GM12801 (cell line): ENCODE data around the gene DNAH17.

ENCODE experiments used
- TF ChIP-seq, protein P1 (sequence below): IDR thresholded peaks from one replicate; pipeline ENCODE4 v1.5.1; 2011; ENCODE audit warnings: control low read depth; ENCODE audit not compliant: insufficient read length; ENCODE audit errors: extremely low read depth

DNAH17 gene

DNA sequence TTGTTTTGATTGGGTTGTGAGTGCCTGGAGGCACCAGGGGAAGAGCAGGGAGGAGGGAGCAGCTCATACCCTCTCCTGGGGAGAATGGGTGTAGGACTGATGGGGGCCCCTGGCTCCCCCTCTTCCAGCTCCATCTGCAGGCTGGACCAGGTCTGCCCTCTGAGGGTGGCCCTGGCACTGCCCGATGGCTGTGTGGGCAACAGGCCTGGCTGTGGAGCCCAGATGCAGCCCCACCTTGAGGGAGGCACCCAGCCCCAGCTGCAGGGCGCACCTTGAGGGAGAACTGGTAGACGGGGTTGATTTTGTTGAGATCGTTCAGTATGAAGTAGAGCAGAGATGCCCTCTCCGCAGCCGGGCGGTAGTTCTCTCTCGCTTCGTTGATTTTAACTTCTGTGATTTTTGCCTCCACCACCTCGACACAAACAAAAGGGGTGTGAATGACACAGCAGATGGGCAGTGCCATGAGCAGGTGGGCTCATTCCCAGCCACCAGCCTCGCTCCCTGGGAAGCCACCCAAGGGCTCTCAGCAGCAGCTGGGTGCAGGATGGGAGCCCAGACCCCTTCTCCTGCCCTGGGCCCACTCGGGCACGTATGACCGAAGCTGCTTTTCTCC lies 127.1 kb downstream of the DNAH17 start:
- TF ChIP-seq, protein P1, sequence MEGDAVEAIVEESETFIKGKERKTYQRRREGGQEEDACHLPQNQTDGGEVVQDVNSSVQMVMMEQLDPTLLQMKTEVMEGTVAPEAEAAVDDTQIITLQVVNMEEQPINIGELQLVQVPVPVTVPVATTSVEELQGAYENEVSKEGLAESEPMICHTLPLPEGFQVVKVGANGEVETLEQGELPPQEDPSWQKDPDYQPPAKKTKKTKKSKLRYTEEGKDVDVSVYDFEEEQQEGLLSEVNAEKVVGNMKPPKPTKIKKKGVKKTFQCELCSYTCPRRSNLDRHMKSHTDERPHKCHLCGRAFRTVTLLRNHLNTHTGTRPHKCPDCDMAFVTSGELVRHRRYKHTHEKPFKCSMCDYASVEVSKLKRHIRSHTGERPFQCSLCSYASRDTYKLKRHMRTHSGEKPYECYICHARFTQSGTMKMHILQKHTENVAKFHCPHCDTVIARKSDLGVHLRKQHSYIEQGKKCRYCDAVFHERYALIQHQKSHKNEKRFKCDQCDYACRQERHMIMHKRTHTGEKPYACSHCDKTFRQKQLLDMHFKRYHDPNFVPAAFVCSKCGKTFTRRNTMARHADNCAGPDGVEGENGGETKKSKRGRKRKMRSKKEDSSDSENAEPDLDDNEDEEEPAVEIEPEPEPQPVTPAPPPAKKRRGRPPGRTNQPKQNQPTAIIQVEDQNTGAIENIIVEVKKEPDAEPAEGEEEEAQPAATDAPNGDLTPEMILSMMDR: no peak

- TF ChIP-seq, protein P1: no peak
These were observed 128.7 kb downstream of the DNAH17 start for GRCh38 chr17:78448356-78448993.

DNA sequence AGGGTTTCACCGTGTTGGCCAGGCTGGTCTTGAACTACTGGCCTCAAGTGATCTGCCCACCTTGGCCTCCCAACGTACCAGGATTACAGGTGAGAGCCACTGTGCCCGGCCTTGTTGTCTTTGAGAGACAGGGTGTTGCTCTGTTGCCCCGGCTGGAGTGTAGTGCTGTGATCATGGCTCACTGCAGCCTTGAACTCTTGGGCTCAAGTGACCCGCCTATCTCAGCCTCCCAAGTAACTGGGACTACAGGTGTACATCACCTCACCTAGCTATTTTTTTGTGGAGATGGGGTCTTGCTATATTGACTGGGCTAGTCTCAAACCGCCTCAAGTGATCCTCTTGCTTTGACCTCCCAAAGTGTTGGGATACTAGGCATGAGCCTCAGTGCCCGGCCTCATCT lies 130.4 kb downstream of the DNAH17 start:
- TF ChIP-seq, protein P1: no peak

DNA sequence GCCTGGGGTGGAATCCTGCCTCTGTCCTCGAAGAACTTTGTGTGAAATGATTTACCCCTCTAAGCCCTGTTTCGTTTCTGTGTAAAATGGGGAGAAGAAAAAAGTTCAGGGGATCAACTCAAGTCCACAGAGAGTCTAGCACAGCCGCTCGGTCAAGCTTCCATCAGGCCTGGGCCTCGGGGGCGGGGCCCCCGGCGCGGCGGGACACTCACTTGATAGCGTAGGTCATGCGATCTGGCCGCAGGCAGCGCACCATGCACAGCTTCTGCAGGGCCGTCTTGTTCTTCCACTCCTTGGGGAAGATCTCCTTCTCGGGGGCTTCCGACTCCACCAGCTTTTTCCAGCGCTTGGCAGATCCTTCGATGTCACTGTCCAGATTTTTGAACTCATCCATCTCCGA lies 132.8 kb downstream of the DNAH17 start:
- TF ChIP-seq, protein P1: no peak

- TF ChIP-seq, protein P1: no peak
These were observed 134.5 kb downstream of the DNAH17 start for GRCh38 chr17:78442648-78443218.

DNA sequence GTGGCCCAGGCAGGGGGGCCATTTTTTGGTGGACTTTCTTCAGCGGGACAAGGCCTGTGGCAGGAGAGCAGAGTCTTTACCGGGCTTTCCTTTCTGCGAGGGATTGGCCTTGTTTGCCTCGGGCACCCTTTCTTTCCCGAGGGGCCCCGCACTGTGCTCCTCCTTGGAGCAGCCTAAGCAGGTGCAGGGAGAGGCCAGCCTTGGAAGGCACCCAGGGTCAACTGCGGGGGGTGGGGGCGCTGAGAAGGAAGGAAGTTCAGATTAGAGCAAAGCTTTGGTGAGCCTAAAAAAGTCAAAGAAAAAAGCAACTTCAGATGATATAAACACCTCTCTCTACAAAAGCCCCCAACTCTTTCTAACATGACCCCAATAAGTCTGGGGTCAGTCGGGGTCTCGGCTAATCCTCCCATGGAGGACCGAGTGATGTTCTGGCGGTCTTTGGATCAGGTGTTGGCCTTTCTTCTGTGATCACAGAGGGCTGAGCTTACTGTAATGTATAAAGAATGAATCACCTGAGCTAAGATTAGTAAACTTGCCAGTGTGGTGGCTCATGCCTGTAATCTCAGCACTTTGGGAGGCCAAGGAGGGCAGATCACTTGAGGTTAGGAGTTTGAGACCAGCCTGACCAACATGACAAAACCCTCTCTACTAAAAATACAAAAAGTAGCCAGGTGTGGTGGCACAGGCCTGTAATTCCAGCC lies 135.8 kb downstream of the DNAH17 start:
- TF ChIP-seq, protein P1: no peak

- TF ChIP-seq, protein P1: no peak
These were observed 138.4 kb downstream of the DNAH17 start for GRCh38 chr17:78438694-78439325.
